D721Med (cell line): ENCODE results near the gene NUFIP1.
"Not testable (repeated sequence)": the region's sequence is repeated elsewhere in the genome, so short reads cannot be mapped to it uniquely, and the experiment has no call there.

Experiments
- DNase-seq: peaks from one replicate; pipeline ENCODE4 v3.0.0; 2011; ENCODE audit warnings: low spot score; ENCODE audit not compliant: insufficient read length
- FAIRE-seq: peaks from 2 replicates; lab custom pipeline; 2011; peaks lifted over from hg19 to GRCh38; lab: Jason Lieb, UNC
- CTCF ChIP-seq: IDR thresholded peaks from 2 replicates; pipeline ENCODE4 v1.5.1; 2012; ENCODE audit warnings: mild to moderate bottlenecking, control low read depth; ENCODE audit not compliant: insufficient read depth; ENCODE audit errors: missing control alignments

NUFIP1 gene

GRCh38 chr13:44899967-44900366, 89.3 kb downstream of the NUFIP1 start:
- DNase-seq, result no peak
- no peak for FAIRE-seq
- TF ChIP-seq CTCF, result no peak

GRCh38 chr13:44898308-44898707, 91.0 kb downstream of the NUFIP1 start:
- not testable (repeated sequence) for DNase-seq, FAIRE-seq

GRCh38 chr13:44895953-44896335, 93.3 kb downstream of the NUFIP1 start:
- FAIRE-seq, result no peak

GRCh38 chr13:44895264-44895952, 93.9 kb downstream of the NUFIP1 start:
- DNase-seq (no peak), FAIRE-seq (no peak)
- TF ChIP-seq CTCF, result no peak

More at GRCh38 chr13:44895953-44896335, 93.3 kb downstream of the NUFIP1 start:
- no peak for TF ChIP-seq CTCF
- DNase-seq, result no peak

GRCh38 chr13:44894001-44894770, 95.1 kb downstream of the NUFIP1 start:
- no peak for TF ChIP-seq CTCF
- DNase-seq, result no peak
- no peak for FAIRE-seq
